HG02678 (cell line): ENCODE measurements around the gene NRP2.

Experiments used
- ATAC-seq: cut with Tn5 transposase; IDR thresholded peaks from one replicate; pipeline ENCODE4 v1.9.1; 2021; ENCODE audit warnings: mild to moderate bottlenecking, moderate library complexity; ENCODE audit not compliant: unreplicated experiment

Gene NRP2, protein sequence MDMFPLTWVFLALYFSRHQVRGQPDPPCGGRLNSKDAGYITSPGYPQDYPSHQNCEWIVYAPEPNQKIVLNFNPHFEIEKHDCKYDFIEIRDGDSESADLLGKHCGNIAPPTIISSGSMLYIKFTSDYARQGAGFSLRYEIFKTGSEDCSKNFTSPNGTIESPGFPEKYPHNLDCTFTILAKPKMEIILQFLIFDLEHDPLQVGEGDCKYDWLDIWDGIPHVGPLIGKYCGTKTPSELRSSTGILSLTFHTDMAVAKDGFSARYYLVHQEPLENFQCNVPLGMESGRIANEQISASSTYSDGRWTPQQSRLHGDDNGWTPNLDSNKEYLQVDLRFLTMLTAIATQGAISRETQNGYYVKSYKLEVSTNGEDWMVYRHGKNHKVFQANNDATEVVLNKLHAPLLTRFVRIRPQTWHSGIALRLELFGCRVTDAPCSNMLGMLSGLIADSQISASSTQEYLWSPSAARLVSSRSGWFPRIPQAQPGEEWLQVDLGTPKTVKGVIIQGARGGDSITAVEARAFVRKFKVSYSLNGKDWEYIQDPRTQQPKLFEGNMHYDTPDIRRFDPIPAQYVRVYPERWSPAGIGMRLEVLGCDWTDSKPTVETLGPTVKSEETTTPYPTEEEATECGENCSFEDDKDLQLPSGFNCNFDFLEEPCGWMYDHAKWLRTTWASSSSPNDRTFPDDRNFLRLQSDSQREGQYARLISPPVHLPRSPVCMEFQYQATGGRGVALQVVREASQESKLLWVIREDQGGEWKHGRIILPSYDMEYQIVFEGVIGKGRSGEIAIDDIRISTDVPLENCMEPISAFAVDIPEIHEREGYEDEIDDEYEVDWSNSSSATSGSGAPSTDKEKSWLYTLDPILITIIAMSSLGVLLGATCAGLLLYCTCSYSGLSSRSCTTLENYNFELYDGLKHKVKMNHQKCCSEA

DNA sequence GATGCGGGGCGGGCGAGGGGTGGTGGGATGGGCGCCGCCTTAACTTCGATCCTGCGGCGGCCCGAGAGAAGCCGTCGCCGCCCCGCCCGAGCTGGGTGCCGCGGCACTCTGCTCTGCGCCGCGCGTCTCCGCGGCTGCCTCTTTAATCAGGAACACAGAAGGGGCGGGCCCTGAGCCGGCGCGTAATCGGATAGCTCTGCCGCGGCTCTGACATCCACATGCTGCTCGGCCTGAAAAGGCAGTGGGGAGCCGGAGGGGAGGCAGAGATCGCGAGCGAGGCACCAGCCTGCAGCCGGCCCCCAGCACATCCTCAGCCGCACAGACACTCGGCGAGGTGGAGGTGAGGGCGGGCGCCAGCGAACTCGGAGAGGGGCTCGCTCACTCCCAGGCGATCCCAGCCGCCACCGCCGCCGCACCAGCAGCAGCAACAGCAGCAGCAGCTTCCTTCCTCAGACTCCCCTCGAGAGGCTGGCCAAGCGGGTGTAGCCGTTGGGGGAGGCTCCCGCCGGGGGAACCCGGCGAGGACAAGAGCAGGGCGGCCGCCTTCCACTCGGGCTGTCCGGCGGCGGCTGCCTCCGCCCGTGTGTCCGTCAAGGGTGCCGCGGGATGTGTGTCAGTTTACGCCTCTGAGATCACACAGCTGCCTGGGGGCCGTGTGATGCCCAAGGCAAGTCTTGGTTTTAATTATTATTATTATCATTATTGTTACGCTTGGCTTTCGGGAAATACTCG lies at the start of gene NRP2:
Gene NRP2, plus strand, starts transcription at position 263 of the 732 bp plus-strand sequence. CDS start 790 bp downstream, outside the sequence.
- ATAC-seq = peak; percentile 73

DNA sequence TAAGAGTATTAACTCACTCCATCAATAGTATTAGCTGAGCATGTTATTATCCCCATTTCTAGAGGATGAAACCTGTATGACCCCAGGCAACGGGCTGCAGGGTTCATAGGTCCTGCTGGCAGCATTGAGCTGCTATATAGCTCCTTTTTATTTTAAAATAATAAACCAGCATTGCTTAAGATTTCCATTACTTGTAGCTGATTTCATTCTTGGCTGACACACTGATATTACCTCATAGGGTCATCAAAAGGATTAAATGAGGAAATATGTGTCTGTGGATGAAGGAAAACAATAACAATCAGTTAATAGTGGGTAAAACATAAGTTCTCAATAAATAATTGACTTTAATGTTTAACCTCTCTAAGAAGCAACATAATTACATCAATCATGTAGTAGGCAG lies 48.3 kb upstream of the NRP2 start:
- no peak for ATAC-seq

DNA sequence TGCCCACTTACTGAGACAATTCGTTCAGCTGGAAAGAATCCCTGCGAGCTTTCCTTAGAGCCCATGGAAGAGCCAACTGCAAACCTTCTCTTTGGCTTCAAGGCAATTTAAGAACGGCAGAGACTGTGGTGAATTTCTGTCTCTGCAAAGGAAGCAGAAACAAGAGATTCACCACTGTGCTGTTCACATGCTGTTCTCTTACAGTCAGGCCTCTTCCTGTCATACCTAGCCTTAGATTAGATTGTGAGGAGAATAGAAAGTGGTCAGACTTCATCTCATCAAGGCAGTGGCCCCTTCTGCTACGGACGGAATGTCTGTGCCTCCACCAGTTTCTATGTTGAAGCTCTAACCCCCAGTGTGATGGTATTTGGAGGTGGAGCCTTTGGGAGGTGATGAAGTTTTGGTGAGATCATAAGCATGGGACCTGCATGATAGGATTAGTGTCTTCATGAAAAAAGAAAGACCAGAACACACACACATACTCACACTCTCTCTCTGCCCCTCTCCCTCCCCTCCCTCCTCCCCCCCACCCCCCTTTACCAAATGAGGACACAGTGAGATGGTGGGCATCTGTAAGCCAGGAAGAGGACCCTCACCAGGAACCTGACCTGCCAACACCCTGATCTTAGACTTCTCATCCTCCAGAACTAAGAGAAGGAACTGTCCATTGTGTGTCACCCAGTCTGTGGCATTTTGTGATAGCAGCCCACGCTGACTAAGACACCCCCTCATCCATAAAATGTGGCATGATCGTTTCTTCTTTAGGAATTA lies 45.6 kb upstream of the NRP2 start:
- ATAC-seq = no peak

DNA sequence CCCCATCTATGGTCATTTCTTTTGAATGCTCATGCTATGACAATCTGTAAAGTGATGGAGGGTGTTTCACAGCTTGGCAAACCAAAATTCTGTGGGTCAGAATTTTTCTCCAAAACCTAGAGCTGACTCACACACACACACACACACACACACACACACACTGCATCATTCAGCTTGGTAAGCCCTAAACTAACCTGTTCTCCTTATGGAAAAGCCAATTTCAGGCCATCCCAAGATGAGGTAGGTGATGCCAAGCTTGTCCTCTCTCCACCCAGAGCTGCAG lies 45.0 kb upstream of the NRP2 start:
- ATAC-seq = no peak

DNA sequence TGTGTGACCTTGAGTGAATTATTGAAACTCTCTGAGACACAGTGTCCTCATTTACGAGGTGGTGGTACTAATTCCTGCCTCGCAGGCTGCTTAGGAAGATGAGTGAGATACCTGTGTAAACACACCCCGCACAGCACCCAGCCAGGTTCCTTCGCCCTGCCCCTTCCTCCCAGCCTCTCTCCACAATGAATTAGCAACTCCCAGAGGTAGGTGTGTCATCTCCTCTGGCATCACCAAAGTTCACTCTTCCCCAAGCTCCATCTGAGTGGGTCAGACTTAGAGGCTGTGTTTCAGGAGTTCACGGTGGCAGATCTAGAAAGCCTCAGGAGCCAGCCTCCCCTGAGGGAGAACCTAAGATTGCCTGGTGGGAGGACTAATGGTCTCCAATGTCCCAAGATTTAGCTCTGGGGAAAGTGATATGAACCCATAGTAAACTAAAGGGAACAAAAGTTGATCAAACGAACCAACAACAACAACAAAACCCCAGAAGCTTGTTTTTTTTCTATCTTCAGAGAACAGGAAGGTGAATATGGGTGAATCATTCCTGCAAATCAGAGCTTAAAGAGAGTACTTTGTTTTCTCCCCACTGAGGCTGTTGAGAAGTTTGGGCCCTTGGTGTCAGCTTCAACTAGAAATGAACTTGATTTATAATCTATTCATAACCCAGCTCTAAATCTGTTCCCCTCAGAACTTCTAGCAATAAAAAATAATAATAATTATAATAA lies 44.4 kb upstream of the NRP2 start:
- ATAC-seq = no peak

DNA sequence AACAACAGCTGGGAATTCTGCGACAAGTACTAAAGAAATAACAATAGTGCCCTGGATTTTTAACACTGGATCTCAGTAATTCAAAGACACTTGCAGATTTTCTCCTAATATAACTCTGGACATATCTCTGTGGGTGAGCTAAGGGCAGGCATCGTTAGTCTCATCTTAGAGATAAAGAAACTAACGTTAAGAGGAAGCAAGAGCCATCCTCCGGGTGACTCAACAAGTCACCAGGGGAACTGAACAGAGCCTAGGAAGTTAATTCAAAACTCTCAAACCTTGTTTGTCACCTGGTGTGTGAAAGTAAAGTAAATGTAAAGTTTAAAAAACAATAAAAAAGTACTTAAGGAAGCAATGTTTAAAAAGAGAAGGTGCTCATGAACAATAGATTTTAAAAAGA lies 41.6 kb upstream of the NRP2 start:
- no peak for ATAC-seq

DNA sequence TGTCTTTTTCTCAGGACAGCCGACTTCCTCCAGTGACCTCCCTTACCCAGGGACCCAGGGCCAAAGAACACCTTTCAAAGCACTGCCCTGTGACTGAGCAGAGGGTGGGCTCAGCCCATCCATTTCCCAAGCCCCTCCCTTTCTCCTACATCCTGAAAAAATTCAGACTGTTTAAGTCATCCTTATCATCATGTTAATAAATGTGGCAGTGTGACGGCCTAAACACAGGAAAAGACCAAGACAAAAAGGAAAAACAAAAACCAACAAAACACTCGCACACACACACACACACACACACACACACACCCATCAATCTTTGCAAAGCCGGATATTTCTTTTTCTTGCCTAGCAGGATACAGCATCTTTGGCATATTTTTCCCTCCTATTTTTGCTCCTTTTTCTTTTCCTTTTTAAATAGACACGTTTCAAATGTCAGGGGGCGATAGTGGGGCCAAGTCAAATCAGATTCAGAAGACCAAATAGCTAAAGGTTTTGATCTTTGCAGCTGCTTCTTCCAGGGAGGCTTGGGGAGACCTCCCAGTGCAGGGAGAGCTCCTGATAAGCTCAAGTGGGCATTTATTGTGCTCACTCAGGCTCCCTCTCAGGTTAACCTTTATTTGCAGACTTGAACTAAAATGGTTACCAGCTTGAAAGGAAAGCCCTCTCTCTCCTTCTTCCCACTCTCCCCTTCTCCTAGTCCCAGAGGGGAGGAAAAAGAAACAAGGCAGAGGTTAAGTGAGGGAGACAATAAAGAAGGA lies 39.5 kb upstream of the NRP2 start:
- ATAC-seq = no peak

DNA sequence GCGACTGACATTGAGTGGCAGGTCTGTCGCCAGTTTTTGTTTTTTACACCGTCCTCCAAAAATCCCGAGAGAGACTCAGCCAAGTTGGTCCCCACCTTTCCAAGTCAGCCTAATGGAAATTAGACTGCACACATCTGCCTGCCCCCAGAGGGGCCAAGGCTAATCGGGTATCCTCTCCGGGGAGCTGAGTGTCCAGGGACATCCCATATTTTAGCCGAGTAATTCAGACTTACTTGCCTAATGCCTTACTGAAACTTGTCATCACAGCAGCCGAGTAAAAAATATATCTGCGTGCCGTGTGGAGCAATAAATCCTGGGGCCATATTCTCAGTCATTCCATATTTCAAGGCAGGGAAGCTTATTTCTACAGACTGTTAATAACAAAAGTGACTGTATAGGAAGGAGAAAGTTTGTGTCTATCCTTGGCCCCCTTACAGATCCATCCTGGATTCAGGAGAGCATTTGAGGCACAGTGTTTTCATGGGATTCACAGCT lies 38.9 kb upstream of the NRP2 start:
- no peak for ATAC-seq

DNA sequence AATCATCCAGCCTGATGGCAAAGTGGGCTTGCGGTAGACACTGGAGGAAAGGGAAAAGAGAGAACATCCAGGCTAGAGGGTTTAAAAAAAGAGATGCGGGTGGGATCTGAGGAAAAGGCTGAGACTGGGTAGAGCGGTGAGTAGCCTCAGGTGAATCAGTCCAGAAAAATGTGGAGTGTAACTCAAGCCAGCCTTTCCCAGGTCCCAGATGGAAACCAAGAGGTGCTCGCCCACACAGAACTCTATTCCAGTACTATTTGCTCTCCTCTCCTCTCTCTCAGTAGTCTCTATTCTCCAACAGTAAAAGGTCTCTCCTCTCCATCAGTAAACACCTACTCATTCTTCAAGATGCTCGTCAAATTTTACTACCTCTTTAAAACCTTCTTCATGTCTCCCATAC lies 38.3 kb upstream of the NRP2 start:
- ATAC-seq = no peak

DNA sequence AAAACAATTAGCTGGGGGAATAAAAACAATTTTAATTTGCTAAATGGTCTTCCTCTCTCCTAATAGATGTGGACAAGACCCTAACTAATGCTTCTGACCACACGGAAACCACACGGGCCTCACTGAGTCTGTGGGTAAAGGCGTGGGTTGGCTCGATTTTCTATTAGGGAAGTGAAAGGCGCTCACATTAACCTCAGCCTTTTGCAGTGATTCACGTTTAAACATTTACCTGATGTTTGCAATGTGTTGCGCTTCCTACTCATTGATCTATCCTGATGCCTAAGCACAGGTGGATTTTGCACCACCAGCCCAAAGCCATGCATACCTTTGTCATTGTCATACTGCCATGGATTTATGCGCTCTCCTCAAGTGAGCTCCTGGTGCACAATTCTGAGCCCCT lies 35.6 kb upstream of the NRP2 start:
- peak; percentile 99 for ATAC-seq

DNA sequence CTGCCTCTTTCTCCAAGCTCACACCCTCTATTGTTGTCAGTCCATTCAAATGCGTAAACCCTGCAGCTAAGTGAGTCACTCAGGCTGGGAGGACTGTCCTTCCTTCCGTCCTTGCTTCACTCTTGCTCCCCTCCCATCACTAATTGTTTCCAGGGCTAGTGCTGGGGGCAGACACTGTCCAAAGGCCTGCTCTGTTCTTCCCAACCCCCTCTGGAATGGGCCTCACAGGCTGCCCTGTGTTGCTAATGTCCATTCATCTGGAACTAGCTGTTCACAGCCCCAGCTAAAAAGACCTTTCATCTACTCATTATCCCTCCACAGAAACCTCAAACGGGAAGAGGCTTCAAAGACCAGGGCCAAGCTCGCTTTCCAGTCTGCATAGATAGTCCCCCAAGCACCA lies 31.9 kb upstream of the NRP2 start:
- ATAC-seq = no peak

DNA sequence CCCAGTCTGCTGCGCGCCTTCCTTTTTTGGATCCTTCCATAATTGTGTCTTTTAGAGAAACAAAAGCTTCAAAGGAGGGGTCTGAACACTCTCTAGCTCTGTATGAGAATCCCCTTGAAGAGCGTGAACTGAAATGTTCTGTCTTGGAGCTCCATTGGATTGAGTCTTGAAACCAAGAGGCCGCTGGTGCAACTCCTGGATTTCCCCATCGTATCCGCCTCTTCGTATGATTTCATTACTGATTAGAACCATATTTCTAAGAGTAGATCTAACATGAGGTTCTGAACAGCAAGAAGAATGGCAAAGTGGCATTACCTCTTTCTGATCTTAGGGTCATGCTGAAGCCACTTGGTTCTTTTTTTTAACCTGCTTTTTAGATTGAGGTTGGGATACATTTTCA lies 31.4 kb upstream of the NRP2 start:
- no peak for ATAC-seq

DNA sequence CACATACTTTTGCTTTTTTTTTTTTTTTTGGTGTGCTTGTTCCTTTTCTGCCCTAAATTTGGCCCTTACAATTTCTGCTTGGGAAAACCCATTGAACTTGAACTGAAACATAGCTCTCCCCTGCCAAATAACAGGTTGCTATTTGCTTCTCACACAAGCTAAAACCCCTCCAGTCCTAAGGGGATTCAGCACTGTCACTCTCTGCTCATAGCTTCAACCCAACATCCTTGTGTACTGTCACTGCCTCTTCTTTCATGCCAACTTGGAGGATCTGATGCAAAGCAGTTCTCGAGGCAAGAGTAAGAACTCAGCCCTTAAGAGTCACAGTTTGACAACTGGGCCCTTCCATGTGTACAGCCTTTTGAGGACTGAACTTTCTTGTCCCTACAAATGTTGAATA lies 30.6 kb upstream of the NRP2 start:
- ATAC-seq = no peak

DNA sequence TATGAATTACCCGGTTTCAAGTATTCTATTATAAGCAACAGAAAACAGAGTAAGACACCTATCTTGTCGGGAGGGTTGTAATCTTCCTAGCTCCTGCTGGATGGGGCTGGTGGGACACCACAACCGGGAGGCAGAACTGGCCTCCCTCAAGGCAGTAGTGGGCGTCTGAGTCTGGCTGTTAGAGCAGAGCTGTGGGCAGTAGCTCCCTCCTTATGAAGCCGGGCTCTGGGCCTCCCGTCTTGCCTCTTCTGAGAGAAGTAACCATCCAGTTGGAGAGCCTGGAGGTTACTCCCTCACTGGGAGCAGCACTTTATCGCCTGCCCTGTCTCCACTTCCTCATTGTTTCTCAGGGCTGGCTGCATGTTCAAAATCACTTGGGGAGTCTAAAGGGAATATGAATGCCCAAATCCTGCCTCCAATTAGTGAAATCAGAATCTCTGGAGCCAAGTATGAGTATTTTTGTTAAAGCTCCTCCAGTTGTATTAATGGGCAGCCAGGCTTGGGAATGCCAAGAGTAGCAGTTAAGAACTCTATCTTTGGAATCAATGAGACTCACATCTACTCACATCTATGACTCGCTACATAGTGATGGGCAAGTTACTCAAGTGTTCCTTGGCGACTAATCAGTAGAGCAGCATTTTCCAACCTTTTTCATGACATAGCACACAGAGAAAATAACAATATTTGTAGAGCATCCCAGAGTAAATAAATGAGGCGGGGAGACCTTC lies 27.3 kb upstream of the NRP2 start:
- ATAC-seq = no peak

DNA sequence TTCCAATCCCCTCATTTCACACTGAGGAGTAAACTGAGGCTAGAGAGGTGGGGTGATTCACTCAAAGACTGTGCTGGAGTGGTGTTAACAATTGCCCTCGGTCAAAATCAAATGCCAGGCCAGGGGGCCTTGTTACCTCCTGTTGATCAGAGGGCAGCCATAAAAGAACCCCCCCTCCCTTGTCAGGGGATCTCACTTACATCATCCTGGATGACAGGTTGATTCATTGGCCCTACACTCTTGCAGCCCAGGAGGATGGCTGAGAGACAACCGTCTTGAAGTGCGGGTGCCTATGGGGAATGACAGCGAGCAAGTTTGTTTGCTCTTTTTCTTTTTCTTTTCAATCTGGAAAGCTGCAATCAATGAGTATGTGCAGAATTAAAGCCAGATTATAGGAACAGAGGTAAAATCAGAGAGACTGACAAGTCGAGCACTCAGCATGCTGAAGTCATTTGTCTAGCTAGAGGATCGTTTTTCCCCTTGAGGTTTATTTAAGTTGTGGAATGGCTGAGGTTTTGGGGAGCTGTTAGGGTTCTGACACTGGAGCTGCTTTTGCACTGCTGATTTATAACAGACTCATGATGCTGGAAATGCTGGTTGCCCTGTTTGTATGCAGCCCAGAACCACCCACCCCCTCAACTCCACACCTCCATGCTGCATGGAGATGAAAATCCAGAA lies 26.4 kb upstream of the NRP2 start:
- no peak for ATAC-seq

DNA sequence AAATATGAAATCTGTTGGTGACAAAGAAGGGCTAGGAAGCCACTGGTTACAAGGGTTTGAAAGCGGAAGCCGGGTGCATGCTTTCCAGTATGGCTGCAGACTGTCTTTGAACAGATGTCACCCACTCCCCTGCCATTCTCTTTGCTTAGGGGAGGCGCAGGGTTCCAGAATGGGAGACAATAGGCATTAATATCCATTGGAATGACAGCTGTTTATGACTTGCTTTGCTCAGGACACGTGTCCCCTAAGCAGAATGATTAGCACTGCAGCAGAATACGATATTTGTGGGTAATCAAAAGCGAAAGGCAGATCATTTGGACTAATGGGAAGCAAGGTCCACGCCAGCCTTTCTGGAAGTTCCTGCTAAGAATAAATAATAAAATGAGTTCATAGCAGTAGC lies 25.8 kb upstream of the NRP2 start:
- ATAC-seq = no peak

DNA sequence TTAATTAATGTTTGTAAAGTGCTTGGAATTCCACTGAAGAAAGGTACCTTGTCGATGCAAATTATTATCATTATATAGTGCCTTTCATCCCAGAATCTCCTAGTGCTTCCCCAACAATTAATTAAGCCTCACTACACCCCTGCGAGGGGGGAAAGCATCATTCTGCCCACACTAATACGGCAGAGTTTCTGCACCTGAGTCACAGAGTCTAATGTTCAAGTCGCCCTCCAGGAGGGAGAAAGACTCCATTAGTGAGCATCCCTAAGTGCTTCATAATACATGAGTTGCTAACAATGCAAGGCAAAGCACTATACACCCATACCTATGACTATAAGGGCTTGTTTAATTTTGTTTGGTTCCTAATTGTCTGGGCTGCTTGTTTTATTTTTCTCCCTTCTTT lies 25.4 kb upstream of the NRP2 start:
- ATAC-seq = no peak

DNA sequence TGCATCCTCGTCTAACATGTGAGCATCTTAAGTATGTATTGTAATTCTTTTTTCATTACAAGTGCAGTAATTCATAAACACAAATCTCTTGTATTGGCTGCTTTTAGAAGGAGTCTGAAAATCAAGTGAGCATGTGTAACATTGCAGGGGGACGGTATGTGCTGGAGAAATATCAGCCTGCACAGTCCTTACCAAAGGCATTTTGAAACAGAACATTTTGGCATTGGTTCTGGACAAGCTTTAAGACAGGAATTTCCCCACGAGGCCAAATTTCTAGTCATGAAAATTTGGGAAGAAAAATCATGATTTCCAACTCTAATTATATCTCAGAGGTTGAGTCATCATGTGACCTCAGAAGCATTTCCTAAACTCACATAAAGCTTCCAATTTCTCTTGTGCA lies 24.7 kb upstream of the NRP2 start:
- no peak for ATAC-seq
